DND-41 (cell line): ENCODE results near the gene PPP1R37.

Source experiments
- CTCF ChIP-seq: IDR thresholded peaks from 2 replicates; pipeline ENCODE4 v1.5.1; 2012; ENCODE audit warnings: borderline replicate concordance, low read length, moderate library complexity, mild to moderate bottlenecking; ENCODE audit not compliant: poor library complexity, severe bottlenecking; ENCODE audit errors: extremely low read depth
- EZH2 ChIP-seq: IDR thresholded peaks from 3 replicates; pipeline ENCODE4 v1.6.1; 2012; ENCODE audit warnings: borderline replicate concordance, low read depth, mild to moderate bottlenecking, moderate library complexity, low read length, inconsistent platforms; ENCODE audit not compliant: severe bottlenecking

GRCh38 chr19:45076851-45077730 lies 15.9 kb upstream of the PPP1R37 start:
- TF ChIP-seq CTCF (no peak), EZH2 (no peak)
